Stimulated activated CD8-positive, alpha-beta memory T cell treated with anti-CD3 and anti-CD28 coated beads, Interleukin-2, amount 100 ng/mL, for 1 hour (primary cell): Measurements from ENCODE around the gene SLC38A8.

ENCODE experiments used
- DNase-seq, 2 donors: peaks; one replicate each; pipeline ENCODE4 v3.0.0-alpha.2; 2020; ENCODE audit warnings: low read depth in 2 of 2

Gene SLC38A8

GRCh38 chr16:84000989-84001642 is 41.5 kb downstream of the SLC38A8 start:
- DNase-seq, result no peak

GRCh38 chr16:83998091-83998490 is 44.5 kb downstream of the SLC38A8 start:
- DNase-seq, result no peak

GRCh38 chr16:83996481-83997252 is 45.9 kb downstream of the SLC38A8 start:
- DNase-seq, result no peak

GRCh38 chr16:83995754-83996153 is 46.8 kb downstream of the SLC38A8 start:
- no peak for DNase-seq

DNA sequence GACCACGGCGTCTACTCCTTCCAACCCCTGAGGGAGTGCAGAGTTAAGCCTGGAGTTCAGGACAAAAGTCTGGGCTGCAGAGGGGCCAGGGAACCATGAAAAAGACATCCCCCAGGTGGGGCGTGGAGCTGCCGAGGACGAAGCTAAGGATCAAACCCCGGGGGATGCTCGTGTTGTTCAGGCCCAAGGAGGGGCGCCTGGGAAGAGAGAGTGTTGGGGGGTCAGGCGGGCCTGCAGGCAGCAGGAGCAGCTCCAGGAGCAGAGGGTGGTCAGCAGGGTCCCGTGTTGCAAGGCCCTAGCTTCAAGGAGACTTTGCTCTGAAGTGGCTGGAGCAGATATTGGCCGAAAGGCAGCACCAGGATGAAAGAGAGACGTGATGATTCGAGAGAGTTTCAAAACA is 47.9 kb downstream of the SLC38A8 start:
- no peak for DNase-seq

DNA sequence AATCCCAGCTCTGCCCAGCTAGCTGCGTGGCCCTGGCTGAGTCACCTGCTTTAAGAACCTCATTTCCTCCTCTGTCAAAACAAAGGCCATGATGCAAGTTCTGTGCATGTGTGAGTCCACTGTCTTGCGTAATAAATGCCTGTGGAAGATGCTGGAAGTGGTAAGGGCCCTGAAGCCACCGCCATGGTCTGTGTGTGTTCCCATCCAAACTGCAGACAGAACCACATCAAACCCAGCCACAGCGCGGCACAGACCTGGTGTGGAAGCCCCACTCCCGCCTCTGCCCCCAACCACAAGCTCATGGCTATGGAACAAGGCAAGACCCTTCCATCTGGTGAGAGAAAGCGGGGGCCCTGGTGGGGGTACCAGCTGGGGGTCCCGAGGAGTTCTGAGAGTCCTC is 48.5 kb downstream of the SLC38A8 start:
- no peak for DNase-seq

- DNase-seq, result no peak
Observed at GRCh38 chr16:83992624-83993023, 50.0 kb downstream of the SLC38A8 start.

DNA sequence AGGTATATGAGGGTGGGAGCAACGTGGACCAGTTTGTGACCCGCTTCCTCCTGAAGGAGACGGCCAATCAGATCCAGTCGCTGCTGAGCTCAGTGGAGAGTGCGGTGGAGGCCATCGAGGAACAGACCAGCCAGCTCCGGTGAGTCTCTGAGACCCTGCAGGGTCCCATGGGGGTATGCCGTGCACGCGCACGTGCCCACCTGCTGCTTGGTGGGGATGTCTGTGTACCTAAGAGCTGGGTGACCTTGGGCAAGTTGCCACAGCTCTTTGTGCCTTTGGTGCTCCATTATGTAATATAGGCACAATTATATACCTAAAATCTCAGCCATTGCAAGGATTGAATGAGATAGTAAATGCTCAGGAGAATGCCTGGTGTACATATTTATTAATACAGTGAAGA is 52.1 kb downstream of the SLC38A8 start:
- DNase-seq, result no peak

DNA sequence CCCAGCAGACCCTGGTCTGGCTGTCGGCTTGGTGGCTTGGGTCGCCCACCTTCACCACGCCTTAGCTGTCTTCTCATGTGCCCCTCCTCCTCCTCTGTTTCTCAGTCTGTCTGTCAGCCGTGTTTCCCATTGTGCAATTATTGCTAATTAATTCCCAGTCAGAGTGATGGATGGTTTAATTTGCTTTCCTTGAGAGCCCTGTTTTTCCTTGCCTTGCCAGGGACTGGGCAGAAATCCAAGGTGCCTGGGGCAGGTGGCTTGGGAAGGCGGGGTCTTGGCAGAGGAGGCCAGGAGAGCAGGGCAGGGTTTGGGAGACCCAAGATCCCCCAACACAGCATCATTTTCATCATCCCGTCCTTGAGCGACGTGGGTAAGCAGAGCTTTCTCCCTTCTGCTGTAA is 53.3 kb downstream of the SLC38A8 start:
- DNase-seq, result no peak

- DNase-seq, result no peak
Observed at GRCh38 chr16:83983491-83983890, 59.1 kb downstream of the SLC38A8 start.

DNA sequence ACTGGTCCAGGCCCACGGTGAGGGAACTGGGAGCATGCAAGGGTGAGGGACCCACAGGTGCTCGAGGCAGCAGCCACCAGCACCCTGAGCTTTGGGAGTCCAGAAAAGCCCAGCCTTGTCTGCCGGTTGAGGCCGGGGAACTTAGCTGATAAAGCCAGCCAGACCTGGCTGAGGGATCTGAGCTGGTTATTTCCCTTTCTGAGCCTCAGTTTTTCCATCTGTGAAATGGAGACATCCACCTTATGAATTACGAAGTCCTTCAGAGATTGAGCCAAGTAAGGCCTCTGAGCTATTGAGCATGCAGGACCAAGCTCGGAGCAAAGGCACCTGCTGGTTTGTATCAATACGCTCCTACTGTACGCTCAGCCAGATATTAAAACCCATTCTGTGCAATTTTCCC is 60.8 kb downstream of the SLC38A8 start:
- DNase-seq, result no peak

DNA sequence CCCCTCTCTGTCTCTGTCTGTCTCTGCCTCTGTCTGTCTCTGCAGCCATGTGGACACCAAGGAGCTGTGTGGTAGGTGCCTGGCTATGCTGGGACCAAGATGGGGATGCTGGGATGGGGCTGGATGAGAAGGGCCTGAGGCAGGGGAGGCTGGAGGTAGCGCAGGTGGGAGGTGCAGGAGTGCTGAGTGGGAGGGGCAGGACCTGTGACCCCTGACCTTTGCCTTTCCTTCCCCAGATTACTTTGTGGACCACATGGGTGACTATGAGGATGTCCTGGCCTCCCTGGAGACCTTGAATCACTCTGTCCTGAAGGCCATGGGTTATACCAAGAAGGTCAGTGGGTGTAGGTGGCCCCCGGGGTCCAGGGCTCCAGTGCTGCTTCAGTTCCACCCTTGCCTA is 61.8 kb downstream of the SLC38A8 start:
- no peak for DNase-seq

DNA sequence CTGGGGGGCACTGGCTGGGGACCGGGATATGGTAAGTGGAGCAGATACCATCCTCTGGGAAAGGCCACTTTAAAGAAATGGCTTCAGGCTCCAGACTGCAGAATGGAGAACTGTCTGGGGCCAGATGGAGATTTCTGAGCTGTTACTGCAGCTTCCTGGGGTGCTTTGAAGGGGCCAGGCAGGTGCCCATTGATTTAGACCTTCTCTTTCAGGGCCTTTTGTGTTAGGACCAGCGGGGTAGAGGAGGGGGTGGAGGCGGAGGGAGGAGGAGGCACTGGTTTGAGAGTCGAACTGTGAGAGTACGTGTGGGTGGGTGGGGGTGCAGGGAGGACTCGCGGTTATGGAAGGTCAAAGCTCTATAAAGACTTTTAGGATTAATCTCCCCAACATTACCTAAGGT is 63.2 kb downstream of the SLC38A8 start:
- DNase-seq, result no peak

GRCh38 chr16:83978401-83978904 is 64.1 kb downstream of the SLC38A8 start:
- no peak for DNase-seq

GRCh38 chr16:83977056-83977815 is 65.4 kb downstream of the SLC38A8 start:
- DNase-seq, result no peak

- DNase-seq, result no peak
Observed at GRCh38 chr16:83975590-83976260, 66.9 kb downstream of the SLC38A8 start.

DNA sequence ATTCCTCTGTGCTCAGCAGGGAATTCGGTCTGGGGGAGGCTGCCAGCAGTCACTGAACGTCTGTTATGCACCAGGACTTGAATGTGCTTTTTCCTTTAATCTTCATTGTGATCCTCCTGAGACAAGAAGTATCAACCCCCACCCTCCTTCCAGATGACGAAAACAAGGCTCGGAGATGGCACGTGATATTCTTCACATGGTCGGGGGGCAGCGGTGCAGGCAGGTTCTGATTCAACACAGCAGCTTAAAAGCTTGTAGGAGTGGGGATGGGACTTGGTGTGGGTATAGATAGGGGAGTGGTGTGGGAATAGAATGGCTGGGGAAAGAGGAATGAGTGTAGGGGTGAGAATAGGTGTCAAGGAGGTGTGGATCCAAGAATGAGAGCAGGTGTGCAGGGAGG is 68.1 kb downstream of the SLC38A8 start:
- DNase-seq, result no peak

- no peak for DNase-seq
Observed at GRCh38 chr16:83973581-83974385, 68.8 kb downstream of the SLC38A8 start.

DNA sequence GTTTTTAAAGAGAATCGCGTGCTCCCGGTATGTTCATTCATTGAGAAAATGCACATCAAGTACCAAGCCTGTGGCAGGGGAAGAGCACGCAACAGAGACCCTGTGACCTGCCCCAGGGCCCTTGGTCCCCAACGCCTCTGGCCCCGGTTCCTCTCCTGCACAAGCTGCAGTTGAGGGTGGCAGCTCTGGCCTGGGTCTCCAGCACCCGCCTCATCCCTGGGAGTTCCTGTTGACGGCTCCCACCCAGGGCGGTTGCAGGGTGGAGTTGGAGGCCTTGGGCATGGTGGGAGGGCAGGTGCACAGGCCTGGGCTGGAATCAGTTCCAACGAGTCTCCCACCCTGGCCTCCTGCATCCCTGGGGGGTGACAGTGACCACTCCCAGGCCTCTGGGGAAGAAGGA is 69.5 kb downstream of the SLC38A8 start:
- no peak for DNase-seq

GRCh38 chr16:83972256-83973008 is 70.2 kb downstream of the SLC38A8 start:
- no peak for DNase-seq
